GM12873 (cell line): Measurements from ENCODE around the gene KLF13.

Experiments
- CTCF ChIP-seq: IDR thresholded peaks from 2 replicates; pipeline ENCODE4 v1.5.1; 2012; ENCODE audit warnings: low read depth, mild to moderate bottlenecking, moderate library complexity, low read length, control low read depth; ENCODE audit not compliant: insufficient read depth; ENCODE audit errors: missing control alignments

Gene KLF13

GRCh38 chr15:31311735-31312619 lies 14.7 kb upstream of the KLF13 start:
- TF ChIP-seq CTCF: no peak

- TF ChIP-seq CTCF: no peak
These were observed 13.4 kb upstream of the KLF13 start for GRCh38 chr15:31313223-31313622.

- TF ChIP-seq CTCF: no peak
These were observed 12.3 kb upstream of the KLF13 start for GRCh38 chr15:31314380-31314779.

- no peak for TF ChIP-seq CTCF
These were observed 10.4 kb upstream of the KLF13 start for GRCh38 chr15:31316135-31316795.

GRCh38 chr15:31317017-31317416 lies 9.6 kb upstream of the KLF13 start:
- no peak for TF ChIP-seq CTCF

- no peak for TF ChIP-seq CTCF
These were observed 9.0 kb upstream of the KLF13 start for GRCh38 chr15:31317421-31318327.
